Measurements from ENCODE around the gene C21orf58.

The C21orf58 gene

DNA sequence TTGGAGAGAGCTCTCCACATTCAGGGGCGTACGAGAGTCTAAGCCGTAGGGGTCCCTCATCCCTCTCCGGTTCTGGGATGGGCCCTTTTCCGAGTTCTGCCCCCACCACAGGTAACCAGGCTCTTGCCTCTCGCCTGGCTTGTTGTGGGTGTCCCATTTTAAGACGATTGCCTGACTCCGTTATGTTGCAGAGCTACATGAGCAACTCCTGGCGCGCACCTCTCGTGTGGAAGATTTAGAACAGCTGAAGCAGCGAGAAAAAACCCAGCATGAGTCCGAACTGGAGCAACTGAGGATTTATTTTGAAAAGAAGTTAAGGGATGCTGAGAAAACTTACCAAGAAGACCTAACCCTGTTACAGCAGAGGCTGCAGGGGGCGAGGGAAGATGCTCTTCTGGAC, 29.2 kb upstream of the C21orf58 start:
- no peak for DNase-seq (ENCODE audit: low read depth)

DNA sequence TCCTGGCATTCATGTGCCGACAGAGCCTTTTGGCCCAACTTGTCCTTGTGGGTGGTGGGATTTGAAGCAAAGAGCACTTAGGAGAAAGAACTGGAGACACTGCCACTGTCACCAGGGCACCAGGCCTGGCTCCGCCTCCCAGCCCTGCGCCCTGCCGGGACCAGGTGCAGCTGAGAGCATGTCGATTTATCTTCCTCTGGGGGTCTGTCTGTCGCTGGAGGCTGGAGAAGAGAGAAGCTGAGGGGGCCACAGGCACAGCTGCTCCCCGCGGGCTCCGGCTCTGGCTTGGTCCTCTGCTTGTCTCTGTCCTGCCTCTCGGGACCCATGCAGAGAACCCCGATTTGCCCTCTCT, 28.5 kb upstream of the C21orf58 start:
- no peak for DNase-seq (ENCODE audit: low read depth)

DNA sequence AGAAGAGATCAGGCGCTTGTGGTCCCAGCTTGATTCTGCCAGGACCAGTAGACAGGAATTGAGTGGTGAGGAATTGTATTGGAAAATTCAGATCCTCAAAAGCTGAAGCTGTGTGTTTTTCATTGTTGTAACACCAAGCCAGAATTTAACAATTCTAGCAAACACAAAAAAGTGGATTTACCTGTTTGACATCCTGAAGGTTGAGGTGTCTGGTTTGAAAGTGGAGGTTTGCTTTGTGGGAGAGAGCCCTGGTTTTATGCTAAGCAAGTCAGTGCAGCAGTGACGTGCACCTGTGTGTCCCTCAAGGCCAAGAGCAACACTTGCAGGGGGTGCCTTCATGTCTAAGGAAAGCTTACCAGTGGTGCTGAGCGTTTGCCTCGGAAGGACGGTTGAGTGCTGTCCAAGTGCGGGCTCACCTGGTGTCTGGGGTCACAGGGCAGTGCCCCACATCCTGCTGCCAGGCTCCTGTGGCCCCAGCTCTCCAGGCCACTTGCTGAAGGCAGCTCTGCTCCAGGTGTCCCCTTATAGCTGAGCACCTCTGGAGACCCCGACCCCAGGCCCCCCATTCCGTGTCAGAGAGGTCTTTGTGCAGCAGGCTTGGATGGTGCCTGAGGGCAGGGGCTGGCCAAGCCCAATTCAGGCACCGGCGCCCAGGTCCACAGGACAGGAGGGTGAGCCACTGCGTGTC, 27.9 kb upstream of the C21orf58 start:
- DNase-seq (ENCODE audit: low read depth): no peak

DNA sequence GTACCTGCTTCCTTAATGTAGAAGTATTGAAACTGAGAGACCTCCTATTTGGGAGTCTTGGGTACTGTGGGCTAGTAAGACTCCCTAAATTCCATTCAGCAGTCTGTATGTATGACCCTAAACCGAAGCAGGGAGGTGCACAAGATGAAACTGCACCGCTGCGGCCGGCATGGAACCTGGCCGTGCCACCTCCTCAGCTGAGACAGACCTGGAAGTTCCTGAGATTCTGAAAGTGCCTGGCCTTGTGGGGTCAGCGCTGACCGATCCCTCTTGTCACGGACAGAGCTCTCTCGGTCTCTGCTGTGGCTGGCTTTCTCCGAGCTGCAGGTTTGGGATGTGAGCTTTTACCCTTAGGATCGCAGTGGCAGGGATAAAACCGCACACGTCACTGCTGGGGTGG, 27.3 kb upstream of the C21orf58 start:
- no peak for DNase-seq (ENCODE audit: low read depth)

DNA sequence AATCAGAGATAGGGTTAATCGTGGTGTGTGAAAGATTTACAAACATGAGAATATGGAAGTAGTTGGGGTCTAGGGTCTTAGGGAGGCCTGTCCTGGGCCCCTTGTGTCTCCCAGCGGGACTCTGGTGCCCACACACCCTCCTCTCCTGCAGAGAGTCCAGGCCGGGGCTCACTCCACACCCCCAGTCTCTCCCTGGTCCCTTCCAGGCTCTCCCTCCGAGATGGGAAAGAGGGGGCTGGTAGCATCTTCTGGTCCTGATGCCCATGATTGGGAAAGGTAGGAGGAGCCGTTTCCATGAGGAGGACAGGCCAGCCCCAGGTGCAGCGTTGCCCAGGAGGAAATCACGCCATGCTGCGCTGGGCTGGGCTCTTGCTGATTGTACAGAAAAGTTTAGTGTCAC, 26.9 kb upstream of the C21orf58 start:
- no peak for DNase-seq (ENCODE audit: low read depth)

DNA sequence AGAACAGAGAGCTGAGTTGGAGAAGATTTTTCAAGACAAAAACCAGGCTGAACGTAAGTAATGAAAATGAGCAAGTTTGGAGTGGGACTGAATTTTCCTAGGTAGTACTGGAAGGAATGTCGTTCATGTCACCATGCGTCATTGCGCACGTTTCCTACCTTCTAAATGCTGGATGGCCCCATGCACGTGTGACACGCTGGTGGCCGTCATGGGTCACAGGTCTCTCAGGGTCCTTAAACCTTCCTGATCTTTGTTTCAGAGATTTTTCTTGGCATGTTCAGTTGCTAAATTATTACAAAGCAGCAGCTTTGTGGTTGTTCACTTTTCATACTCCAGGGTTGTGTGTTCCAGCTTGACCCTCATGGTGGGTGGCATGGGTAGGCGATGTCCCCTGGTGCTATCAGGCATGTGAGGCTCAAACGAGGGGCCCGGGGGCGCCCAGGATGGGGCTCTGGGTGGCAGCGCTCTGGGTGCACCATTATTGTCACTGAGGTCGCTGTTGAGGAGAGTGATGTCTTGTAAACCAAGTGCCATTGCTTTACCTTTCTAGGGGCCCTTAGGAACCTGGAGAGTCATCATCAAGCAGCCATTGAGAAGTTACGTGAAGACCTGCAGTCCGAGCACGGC, 25.6 kb upstream of the C21orf58 start:
- no peak for DNase-seq (ENCODE audit: low read depth)

DNA sequence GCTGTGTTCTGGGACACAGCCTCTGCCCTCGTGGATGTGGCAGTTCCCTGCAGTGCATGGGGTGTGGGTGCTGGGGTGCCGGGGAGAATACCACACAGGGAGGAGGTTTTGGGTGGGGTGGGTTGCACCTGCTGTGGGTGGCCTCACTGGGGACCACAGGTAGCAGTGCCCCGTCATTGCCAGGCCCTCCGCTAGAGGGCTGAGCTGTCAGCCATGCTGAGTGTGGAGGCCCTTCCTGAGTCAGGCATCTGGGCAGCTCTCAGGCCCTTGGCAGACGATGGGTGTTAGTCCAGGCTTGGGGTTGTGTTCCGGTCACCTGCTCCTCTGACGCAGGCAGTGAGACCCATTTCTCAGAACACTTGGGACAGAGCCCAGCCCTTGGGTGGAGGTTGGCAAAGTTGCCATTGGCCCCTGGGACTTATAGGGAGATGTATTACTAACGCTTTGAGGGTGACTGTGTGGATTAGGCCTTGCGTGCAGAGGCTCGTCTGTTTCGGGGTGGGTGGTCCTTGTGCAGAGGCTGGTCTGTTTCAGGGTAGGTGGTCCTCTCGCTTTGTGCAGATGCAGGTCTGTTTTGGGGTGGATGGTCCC, 24.2 kb upstream of the C21orf58 start:
- DNase-seq (ENCODE audit: low read depth): peak; percentile 12

DNA sequence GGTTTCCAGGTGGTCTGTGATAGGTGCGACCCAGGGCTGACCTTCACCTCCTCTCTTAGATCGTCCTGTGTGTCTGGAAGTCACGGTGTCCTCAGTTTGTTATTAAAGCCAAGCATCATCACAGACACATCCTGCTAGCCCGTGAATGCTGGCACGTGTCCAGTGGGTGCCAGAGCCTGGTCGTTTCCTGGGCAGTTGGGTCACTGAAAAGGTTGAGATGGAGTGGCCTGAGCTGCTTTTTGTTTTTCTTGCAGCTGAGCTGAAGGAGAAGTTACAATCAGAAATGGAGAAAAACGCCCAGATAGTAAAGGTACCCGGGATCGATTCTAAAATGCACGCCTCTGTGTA, 23.5 kb upstream of the C21orf58 start:
- DNase-seq (ENCODE audit: low read depth): no peak

DNA sequence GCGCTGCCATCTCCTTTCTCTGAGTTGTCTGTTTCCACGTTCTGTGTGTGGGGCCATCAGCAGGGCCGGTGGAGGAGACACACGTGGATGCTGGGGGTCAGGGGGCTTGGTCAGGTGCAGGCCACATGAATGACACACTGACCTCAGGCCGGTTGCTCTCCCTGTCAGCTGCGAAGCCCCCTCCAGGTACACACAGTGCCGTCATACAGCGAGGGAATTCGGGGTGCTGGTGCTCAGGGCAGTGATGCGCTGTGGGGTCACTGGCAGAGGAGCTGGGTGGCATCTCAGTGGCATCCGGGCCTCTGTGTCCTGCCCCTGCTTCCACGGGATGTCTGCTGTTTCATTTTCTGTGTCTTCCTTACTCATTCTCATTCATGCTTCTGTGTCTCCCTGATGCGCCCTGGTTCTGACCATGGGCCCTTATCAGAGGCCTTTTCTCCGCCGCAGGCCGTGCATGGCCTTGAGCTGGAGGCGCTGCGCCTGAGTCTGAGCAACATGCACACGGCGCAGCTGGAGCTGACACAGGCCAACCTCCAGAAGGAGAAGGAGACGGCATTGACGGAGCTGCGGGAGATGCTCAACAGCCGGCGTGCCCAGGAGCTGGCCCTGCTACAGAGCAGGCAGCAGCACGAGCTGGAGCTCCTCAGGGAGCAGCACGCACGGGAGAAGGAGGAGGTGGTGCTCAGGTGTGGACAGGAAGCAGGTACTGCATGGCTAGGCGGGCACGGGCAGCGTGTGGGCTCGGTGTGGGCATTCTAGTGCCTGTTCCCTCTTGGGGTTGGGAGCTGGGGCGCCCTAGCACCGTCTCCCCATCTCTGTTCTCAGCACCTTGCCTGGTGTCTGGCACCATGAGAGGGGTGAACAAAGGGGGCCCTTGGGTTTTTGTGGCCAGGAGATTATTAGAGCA, 22.9 kb upstream of the C21orf58 start:
- no peak for DNase-seq (ENCODE audit: low read depth)

DNA sequence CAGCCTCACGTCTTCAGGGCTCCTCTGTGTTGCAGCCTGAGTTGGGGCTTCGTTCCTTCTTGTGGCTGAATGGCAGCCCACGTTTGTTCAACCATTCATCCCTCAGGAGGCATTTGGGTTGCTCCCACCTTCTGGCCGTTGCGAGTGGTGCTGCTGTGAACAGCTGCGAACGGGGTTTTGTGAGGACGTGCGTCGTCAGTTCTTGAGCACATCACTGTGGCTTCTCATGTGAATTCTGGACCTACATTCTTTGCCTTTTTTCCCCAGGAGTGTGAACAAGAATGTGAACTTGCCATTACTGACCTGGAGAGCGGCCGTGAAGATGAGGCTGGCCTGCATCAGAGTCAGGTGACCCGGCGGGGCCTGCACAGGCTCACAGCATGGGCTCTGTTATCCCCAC, 22.2 kb upstream of the C21orf58 start:
- DNase-seq (ENCODE audit: low read depth): no peak

DNA sequence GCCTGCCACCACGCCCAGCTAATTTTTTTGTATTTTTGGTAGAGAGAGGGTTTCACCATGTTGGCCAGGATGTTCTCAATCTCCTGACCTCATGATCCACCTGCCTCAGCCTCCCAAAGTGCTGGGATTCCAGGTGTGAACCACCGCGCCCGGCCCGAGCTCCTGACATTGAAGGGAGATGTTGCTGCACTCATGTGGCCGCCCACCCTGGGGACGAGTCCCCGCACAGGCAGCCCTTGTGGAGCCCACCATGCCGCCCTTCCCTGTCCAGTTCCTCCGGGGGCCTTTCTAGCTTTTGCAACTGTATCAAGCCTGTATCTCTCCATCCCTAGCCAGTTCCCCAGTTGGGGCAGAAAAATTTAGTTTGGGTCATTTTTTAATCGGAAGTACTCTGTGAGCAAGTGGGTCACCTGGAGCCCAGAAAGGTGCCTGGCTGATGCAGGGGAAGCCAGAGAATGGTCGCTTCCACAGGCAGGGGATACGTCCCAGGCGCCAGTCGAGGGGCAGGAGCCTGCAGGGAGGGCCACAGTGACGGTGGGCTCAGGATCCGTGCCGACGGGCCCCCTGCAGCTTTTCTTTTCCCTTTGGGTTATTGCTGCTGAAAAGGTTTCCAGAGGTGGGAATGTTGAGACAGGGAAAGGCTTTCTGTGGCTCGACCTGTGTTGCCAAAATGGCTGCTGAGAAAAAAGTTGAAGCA, 20.7 kb upstream of the C21orf58 start:
- DNase-seq (ENCODE audit: low read depth): no peak

DNA sequence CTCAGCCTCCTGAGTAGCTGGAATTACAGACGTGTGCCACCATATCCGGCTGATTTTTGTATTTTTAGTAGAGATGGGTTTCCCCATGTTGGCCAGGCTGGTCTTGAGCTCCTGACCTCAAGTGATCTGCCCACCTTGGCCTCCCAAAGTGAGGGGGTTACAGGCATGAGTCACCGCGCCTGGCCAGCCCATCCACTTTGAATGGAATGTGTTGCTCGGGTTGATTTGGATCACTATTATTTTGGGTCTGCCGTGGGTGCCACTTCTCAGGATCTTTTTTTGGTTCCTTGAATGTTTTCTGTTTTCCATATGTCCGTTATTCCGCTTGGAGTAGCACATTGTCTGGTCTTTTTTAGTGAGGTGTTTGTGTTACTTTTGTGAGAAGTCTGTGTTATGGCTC, 17.3 kb upstream of the C21orf58 start:
- no peak for DNase-seq (ENCODE audit: low read depth)

DNA sequence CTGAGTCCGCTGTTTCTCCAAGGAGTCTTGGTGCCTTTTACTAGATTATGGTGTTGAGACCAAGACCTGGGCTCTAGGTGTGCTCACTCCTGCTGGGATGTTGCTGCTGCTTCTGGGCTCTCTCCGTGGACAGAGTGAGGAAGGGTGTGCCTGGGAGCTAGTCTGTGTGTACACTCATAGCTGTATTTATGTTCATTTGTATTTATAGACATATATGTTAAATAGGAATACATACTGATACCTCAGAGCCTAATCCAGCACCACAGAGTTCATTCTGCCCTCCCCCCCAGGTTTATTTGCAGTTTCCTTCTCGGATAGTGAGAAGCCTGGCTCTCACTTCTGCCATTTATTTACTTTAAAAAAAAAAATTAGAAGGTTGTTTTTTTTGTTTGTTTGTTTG, 12.9 kb upstream of the C21orf58 start:
- no peak for DNase-seq (ENCODE audit: low read depth)

DNA sequence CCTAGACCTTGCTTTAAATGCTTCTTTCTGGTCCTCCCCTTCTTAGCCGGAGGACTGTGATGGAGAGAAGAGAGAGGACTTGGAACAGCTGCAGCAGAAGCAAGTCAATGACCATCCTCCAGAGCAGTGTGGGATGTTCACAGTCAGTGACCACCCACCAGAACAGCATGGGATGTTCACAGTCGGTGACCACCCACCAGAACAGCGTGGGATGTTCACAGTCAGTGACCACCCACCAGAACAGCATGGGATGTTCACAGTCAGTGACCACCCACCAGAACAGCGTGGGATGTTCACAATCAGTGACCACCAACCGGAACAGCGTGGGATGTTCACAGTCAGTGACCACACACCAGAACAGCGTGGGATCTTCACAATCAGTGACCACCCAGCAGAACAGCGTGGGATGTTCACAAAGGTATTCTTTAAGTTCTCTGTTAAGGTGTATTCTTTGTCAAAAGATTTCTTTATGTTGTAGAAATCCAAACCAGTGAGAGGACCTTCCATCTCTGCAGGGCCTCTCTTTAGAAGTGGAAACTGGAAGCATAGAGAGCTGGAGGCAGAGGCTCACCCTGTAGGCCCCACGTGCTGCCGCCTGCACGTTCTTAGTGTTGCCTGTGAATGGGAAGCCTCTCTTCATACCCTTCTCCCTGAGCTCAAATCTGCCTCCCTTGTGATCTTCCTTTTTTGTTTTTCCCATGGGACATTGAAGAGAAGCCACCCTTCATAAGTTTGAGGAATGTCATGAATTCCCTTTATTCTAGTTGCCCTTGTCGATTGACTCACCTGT, 10.9 kb upstream of the C21orf58 start:
- DNase-seq (ENCODE audit: low read depth): no peak

DNA sequence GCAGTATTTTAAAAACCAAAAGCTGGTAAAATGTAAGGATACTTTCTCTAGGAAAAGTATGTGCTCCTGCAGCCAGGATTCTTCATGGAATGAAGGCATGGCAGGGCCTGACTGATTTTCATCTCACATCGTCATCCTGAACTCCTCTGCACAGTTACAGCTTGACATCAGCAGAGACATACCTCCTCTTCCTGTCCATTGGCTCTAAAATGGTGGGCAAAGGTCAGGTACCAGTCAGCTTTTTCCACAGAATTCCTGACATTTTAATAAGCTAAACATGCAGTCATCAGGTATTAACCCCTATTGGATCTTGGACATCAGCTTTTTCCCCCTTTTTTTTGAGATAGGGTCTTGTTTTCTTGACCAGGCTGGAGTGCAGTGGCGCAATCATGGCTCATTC, 6.1 kb upstream of the C21orf58 start:
- DNase-seq (ENCODE audit: low read depth): peak; percentile 40

DNA sequence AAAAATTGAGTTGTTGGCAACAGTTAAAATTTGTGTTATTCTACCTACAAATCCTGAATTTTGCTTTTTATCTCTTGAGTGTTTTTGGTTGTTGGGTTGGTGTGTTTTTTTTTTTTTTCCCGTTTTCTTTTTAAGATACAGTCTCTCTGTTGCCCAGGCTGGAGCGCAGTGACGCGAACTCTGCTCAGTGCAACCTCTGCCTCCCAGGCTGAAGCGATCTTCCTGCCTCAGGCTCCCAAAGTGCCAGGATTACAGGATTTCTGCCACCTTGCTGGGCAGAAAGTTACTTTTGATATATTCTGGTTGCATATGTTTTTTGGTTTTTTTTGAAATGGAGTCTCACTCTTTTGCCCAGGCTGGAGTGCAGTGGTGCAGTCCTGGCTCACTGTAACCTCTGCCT, 4.5 kb upstream of the C21orf58 start:
- no peak for DNase-seq (ENCODE audit: low read depth)

DNA sequence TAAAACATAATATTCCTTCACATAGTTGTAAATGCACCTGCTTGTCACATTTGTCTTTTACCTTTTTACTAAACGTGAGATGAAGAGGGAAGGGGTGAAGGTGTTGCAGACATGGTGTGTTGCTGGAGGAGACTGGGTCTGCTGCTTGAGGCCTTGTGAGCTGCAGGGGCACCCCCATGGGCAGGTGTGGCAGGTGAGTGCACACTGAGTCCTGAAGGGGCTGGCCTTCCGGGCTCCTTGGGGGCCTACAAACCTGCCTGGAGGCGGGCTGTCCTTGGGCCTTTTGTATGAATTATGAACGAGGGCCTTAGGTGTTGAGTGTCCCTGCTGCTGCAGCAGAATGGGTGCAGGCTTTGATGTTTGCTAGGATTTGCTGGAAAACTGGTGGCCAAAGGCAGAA, 4.0 kb upstream of the C21orf58 start:
- DNase-seq (ENCODE audit: low read depth): no peak

DNA sequence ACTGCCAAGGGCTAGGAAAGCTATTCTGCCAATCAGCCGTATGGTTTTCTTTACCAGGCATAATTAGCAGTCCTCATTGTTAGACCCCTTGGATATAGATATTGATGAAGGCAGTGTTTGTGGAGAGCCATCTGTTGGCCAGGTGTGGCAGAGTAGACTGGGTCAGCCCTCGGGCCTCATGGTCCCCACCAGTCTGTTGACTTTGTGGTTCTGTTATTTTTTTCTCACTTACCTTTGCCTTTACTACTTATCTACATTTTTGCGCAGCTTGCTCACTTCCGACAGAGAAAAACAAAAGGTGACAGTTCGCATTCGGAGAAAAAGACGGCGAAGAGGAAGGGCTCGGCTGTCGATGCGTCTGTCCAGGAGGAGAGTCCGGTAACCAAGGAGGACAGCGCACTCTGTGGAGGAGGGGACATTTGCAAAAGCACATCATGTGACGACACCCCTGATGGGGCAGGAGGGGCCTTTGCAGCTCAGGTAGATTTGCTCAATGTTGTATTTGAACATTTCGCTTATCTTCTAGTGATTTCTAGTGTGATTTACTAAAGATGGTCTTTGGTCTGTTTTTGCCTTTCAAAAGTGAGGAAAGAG, 2.5 kb upstream of the C21orf58 start:
- no peak for DNase-seq (ENCODE audit: low read depth)

DNA sequence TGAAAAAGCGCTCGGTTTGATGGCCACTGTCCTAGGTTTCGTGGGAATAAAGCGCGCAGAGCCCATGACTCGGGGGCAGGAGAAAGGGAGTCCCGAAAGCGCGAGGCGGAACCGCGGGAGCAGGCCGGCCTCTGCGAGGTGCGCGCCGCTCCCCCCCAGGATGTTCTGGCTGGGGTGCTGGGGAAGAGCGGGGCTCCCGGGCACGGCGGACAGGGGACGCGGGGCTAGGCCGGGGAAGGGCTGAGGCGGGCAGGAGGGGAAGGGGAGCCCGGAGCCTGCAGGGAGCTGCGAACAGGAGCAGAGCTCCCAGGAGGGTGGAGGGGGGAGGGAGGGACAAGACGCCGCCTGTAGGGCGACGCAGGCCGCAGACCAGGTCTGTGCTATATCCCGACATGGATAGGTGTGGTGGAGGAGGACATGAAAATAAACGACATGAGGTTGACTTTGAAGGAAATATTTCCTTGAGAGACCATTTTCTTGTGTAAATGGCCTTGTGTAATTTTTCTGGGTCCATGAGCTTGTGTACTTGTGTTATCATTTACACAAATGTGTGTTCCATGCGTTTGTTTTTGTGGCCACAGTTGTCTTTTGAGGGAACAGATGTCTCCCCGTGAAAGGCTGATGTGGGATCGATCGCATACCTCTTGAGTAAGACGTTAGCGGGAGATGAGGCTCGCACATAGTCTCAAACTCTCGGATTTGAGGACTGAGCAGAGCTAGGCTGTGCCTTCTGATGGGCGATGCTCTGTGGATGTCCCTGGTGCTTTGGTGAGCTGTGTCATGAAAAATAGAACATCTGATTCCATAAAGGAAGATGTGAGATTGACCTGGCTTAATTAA, 1.6 kb upstream of the C21orf58 start:
- DNase-seq (ENCODE audit: low read depth): peak; percentile 37

DNA sequence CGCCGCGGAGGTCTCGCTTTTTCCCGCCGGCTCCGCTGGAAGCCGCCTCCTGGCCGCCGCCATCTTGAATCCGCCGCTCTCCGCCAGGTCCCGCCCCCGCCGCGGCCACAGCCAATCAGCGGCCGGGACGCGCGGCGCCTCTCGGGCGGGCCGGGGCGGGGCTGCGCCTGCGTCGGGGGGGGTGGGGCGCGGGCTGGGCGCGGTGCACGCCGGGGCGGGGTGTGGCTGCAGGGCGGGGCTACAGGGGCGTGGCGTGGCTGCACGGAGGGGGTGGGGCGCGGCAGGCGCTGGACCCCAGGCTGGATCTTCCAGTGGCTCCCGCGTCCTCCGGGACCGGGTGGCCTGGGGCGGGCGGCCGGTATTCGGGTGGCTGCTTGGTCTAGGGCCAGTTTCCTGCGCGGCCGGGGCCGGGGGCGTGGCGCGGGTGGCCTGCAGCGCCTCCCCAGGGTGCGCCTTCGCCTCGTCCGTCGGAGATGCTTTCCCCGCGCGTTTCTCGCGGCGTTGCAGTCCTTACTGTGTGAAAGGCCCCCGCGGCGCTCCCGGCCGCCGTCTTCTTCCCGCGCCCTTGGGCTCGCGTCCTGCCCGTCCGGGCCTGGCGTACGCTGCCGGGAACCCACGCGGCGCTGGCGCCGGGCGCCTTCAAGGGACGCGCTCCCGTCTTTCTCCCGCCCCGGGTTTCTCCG, 861 bp upstream of the C21orf58 start:
- peak; percentile 58 for DNase-seq (ENCODE audit: low read depth)
